GM18870 (cell line): ENCODE data around the gene SUPT4H1.

Experiments
- ATAC-seq: cut with Tn5 transposase; IDR thresholded peaks from one replicate; pipeline ENCODE4 v1.9.1; 2021; ENCODE audit warnings: moderate library complexity; ENCODE audit not compliant: unreplicated experiment

SUPT4H1 gene

GRCh38 chr17:58331815-58332777 is 19.9 kb downstream of the SUPT4H1 start:
- no peak for ATAC-seq

GRCh38 chr17:58330997-58331814 is 20.8 kb downstream of the SUPT4H1 start:
- no peak for ATAC-seq

DNA sequence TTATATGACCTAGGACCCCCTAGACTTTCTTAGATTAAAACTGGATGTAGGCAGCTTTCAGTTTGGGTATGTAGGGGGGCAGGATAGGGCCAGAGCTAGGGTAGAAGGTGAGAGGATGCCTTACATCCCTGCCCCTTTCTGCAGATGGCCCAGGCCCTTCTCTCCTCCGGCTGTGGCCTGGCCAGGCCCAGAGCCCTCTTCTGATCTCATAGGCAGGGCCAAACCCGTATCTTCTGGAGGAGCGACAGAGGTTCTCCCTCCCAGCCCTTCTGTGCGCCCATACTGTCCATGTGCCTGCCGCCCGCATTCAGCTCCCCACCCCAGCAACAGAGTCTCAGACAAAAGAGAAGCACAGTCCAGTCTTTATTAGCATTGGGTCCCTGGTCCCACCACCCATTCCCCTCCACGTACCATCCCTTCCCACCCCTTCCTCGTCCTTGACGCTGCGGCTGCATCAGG is 21.4 kb downstream of the SUPT4H1 start:
- no peak for ATAC-seq

DNA sequence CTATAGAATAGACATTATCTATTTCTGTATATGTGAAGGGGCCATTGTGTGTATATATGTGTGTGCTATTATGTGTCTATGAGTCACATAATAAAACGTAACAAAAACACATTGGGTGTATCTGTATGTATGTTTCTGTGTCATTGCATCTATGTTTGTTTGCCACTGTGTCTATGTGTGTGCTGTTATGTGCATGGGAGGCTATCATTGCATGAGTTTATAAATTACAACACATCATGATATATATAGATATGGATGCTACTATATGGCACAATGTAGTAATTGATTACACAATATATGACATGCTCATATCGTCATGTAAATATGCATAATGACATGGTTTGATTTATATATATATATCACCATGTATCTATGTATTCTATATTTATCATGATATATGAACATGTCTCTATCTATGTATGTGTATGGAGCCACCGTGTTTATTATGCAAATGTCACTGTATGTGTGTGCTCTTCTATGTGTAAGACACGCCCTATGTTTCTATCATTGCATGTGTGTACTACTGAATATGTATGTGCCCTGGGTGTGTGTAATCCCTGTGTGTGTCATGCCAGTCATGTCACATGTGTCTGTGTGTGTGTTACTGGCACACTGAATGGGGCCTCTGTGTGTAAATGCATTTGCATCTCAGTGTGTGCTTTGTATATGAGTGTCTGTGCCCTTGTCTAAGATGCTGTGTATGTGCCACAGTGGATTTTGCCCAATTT is 22.0 kb downstream of the SUPT4H1 start:
- peak; percentile 30 for ATAC-seq

DNA sequence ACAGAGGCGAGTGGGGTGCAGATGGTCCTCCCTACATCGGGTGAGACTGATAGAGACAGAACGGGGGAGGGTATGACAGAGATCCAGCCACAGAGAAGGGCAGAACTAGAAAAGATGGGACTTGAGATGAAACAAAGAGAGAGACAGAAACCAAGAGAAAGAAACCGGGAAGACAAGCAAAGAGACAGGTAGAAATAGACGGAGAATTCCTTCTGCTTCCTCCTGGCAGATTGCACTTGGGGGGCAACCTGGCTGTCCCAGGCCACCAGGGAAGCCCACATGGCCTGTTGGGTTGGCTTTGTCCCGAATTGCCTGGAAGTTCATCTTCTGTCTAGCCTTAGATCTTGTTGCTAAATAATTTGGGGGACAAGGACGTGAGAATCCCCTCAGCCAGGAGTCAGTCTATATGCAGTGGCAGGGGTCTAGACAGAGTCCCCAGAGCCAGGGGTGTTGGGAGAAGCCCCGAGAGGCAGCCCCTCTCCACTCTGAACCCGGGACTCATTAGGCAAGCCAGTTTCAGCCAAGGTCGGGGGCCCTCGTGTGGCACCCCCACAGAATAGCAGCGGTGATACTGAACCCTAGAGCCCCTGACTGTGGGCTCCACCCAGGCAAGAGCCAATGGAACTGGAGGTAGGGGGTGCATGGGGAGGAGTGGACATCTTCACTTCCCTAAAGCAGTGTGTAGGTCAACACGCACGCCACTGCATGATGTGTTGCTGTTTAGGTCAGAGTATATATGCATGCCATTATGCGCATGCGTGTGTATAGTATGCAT is 22.8 kb downstream of the SUPT4H1 start:
- peak; percentile 41 for ATAC-seq

- no peak for ATAC-seq
These were observed 23.6 kb downstream of the SUPT4H1 start, which contains the start of gene TSPOAP1 for GRCh38 chr17:58328195-58329034. TSS of gene TSPOAP1 (minus strand) at chr17:58328795. CDS start at chr17:58327920, 875 bp downstream.

DNA sequence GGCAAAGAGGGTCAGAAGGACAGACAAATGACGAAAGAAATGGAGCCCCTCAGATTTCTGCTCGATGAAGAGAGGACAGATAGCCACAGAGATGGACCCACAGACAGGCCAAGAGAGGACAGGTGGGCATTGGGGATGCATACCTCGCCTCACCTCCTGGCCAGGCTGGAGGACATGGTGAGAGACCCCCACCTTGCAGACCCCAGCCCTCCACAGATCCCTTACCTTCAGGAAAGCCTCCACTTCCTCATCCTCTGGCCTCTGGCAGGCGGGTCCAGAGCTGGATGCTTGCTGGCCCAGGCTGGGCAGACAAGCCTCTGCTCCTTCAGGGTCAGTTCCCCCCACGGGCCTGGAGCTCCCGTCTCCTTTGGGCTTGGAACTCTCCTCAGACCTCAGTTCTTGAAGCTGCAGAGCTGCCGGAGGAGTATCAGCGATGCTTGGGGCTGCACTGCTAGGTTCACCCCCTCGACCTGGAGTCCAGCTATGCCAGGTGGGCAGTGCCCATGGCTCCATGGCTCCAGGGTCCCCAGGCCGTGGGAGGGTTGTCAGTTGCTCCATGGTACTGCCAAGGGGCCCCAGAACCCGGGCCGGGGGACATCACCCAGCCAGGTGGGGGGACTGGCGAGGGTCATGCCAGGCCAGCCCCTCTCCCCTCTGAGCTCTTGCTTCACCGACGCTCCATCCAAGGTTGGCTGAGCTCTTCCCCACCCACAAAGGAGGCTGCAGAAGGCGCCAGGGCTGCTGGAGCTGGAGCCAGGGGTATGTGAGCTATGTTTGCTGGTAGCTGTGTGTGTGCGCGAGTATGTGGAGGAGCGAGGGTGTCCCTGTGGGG is 24.4 kb downstream of the SUPT4H1 start:
- no peak for ATAC-seq

DNA sequence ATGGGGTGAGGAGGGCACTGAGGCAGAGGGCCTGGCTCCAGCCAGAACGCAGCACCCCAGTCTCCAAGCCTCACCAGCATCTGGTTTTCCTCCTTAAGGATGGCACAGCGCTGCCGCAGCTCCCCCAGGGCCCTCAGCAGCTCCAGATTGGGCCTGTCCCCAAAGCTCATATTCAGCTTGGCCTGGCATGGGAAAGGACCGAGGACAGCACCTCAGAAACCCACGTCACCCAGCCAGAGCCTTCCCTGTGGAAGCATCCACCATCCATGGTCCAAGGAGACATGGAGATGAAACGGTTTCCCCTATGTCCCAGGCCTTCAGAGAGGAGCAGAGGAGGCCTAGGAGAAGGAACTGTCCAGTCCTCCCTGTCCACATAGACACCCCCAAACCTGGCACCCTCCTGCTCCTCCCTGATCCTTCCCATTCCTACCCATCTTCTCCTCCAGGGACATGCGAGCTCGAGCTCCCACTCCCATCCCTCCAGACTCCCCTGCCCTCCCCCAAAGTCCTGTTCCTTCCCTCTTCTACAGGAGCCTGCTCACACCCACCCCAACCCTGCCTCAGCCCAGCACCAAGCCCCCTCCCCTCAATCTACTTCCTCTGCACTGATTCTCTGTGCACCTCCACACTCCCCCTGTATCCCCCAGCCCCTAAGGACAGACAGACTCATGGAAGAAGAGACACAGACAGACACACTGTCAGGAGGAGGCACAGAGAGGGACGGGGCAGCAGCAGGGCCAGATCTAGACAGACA is 25.2 kb downstream of the SUPT4H1 start:
- ATAC-seq, result no peak

GRCh38 chr17:58325976-58326468 is 26.0 kb downstream of the SUPT4H1 start:
- ATAC-seq, result no peak

DNA sequence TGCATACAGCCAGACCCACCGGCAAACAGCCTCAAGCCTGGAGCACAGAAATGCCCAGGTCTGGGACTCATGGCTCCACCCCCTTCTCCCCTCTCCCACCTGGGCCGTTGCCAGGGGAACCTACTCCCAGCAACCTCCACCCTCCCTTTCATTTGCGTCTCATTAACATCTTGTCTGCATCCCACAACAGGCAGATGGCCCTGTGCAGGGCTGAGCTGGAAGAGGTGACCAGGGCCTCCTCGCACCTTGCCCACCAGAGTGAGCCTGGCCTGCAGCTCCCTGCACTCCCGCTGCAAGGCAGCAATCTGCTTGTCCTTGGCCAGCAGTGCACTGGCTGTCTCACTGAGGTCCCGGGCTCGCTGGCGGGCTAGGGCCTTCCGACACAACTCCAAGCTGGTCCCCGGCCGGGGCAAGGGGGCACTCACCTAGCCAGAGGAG is 26.7 kb downstream of the SUPT4H1 start:
- no peak for ATAC-seq

DNA sequence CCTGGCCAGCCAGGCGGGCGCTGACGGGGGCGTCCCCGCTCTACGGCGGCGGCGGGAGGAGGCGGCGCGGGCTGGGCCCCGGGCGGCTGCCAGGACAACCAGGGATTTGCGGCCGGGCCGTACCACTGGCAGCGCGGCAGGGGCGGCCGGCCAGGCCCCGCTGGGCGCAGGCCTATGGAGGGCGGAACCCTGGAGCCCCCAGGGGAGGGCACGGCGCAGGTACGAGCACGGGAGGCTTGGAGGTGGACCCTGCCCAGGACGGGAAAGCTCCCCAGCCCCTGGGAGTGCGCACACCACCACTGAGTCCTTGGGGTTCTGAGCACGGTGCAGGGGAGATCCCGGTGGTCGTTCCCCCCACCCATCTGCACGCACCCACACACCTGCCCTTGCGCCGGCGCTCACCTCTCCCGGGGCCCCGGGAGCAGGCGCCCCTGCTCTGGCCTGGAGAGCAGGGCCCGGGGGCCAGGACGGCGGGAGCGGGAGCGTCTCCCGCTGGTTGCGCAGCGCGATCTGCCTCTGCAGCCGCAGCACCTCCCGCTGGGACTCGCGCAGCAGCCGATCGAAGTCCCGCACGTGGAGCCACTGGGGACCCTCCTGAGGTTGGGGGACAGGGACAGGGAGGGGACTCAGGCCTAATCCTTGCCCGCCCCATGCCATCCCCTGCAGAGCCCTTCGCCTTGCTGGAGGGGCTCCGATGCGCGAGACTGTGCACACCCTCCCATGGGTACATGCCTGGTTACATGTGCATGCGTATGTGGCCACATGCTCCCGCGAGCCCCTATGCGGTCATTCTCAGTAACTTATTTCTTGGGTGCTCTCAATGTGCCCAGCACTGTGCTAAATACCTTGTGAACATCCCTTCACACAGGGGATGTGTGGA is 27.4 kb downstream of the SUPT4H1 start:
- no peak for ATAC-seq

DNA sequence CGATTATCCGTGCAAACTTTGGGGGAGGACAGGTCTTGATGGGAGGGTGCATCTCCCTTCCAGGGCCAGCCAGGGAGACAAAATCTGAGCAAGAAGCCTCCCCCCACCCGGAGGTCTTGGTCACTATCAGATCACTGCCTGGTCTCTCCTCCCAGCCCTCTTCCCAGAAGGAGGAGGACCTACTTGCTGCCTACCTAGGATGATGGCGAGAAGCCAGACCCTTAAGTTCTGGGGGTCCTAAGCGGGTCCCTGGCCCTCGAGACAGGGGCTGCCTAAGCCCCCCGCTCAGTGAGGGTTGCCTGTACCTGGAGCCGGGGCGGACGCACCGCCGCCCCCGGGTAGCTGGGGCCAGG is 28.0 kb downstream of the SUPT4H1 start:
- no peak for ATAC-seq

- ATAC-seq, result no peak
These were observed 28.5 kb downstream of the SUPT4H1 start for GRCh38 chr17:58323366-58324055.

DNA sequence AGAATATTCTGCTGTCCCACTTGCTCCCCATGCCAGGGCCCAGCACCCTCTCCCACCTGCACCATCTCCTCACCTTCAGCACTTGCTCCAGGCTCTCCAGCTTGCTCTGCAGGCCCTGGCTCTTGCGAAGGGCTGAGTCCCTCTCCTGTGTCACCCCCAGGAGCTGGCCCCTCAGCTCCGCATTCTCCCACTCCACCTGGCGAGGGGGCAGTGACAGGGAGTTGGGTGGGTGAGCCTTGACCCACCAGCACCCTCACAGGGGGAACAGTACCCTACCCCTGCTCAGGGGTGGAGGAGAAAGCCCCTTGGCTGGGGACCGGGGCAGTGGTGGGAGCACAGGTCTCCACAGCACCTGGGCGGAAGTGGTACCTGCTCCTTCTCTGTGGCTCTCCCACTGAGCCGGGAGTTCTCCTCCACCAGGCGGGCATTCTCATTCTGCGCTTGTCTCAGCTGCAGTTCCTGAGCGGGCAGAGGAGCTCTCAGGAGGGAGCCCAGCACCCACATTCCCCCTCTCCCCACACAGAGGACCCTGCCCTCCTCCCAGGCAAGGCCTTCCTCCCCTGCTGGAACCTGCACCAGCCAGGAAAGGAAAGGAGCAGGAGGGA is 29.3 kb downstream of the SUPT4H1 start:
- no peak for ATAC-seq
